Measurements from ENCODE around the gene MCM3AP.

MCM3AP gene

DNA sequence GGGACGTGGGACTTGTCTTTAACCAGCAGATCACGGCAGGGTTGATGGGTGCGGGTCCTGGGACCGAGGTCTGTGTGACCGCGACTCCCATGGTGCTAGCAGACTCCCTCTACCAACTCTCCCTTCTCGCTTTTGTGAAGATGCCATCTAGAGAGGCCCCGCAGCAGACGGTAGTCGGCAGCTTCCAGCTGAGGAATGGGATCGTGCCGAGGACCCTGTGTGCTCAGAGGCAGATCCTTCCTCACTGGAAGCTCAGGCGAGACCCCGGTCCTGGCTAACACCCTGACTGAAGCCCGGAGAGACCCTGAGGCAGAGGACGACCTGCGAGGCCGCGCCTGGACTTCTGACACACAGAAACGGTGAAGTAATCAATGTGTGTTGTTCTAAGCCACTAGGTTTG lies 88.7 kb downstream of the MCM3AP start:
- TF ChIP-seq CTCF (IDR thresholded peaks at IDR 0.05; ENCODE audit: low read depth, low read length, poor library complexity, severe bottlenecking) (no peak), EZH2phosphoT487 (IDR thresholded peaks at IDR 0.05; ENCODE audit: borderline replicate concordance, low read length) (no peak)
- no peaks in the 10 kb centered on the region for H3K27me3 ChIP-seq (ENCODE audit: control insufficient read depth, low read length)
- no peaks in the 10 kb centered on the region for H3K79me2 ChIP-seq (ENCODE audit: control insufficient read depth, low read length)
- H3K27ac ChIP-seq (ENCODE audit: low read depth, low read length) = no peak overlapping the region
- H3K9me2 ChIP-seq (replicated peaks; ENCODE audit: control insufficient read depth, low read length) = no peaks in the 10 kb centered on the region
- no peak overlapping the region for H3K4me3 ChIP-seq (ENCODE audit: low read length)
- H3K36me3 ChIP-seq (ENCODE audit: control insufficient read depth, low read length) = peaks cover 86% of the 10 kb centered on the region
- H3K4me2 ChIP-seq (ENCODE audit: low read length) = no peak overlapping the region
- no peaks in the 10 kb centered on the region for H3K4me1 ChIP-seq (ENCODE audit: control insufficient read depth, low read length)
- H4K20me1 ChIP-seq (ENCODE audit: control insufficient read depth, insufficient read depth, low read depth, low read length) = no peaks in the 10 kb centered on the region
- no peaks in the 10 kb centered on the region for H3K9me3 ChIP-seq (ENCODE audit: control insufficient read depth, insufficient read depth, low read length)
- no peaks in the 10 kb centered on the region for H3F3A ChIP-seq (ENCODE audit: control insufficient read depth, insufficient read depth)

DNA sequence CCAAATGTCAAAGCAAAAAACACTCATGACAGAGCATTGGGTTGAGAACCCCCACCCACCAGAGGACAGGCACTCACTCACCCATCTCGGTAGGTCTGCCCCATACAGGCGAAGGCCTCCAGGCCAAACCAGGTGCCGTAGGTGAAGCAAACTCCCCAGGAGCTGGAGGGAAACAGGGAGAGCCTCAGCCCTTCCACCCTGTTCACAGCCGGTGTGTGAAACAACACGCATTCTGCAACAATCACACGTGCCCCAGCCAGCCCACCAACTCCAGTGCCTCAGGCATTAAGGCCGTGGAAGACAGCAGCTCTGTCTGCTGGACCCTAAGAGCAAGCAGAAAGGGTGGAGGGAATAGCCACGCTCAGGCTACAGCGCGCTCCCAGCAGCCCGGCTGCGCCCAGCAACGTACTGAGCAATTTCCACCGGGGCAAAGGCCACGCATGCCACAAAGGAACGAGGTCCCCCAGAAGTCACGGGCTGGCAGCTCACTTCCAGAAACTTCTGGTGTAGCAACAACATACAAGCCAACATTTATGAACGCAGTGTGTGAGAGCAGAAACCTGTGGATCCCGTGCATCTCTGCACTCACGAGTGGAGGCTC lies 89.7 kb downstream of the MCM3AP start:
- no peaks in the 10 kb centered on the region for H3K9me3 ChIP-seq (ENCODE audit: control insufficient read depth, insufficient read depth, low read length)
- H3K36me3 ChIP-seq (ENCODE audit: control insufficient read depth, low read length) = peaks cover 94% of the 10 kb centered on the region
- H3K79me2 ChIP-seq (ENCODE audit: control insufficient read depth, low read length) = no peaks in the 10 kb centered on the region
- H4K20me1 ChIP-seq (ENCODE audit: control insufficient read depth, insufficient read depth, low read depth, low read length) = no peaks in the 10 kb centered on the region
- no peak overlapping the region for H3K4me3 ChIP-seq (ENCODE audit: low read length)
- no peak overlapping the region for H3K4me2 ChIP-seq (ENCODE audit: low read length)
- no peaks in the 10 kb centered on the region for H3K27me3 ChIP-seq (ENCODE audit: control insufficient read depth, low read length)
- H3K27ac ChIP-seq (ENCODE audit: low read depth, low read length) = no peak overlapping the region
- no peak for TF ChIP-seq EZH2phosphoT487 (IDR thresholded peaks at IDR 0.05; ENCODE audit: borderline replicate concordance, low read length)
- no peak for TF ChIP-seq CTCF (IDR thresholded peaks at IDR 0.05; ENCODE audit: low read depth, low read length, poor library complexity, severe bottlenecking)
- H3K9me2 ChIP-seq (replicated peaks; ENCODE audit: control insufficient read depth, low read length) = no peaks in the 10 kb centered on the region
- no peaks in the 10 kb centered on the region for H3K4me1 ChIP-seq (ENCODE audit: control insufficient read depth, low read length)
- H3F3A ChIP-seq (ENCODE audit: control insufficient read depth, insufficient read depth) = no peaks in the 10 kb centered on the region

DNA sequence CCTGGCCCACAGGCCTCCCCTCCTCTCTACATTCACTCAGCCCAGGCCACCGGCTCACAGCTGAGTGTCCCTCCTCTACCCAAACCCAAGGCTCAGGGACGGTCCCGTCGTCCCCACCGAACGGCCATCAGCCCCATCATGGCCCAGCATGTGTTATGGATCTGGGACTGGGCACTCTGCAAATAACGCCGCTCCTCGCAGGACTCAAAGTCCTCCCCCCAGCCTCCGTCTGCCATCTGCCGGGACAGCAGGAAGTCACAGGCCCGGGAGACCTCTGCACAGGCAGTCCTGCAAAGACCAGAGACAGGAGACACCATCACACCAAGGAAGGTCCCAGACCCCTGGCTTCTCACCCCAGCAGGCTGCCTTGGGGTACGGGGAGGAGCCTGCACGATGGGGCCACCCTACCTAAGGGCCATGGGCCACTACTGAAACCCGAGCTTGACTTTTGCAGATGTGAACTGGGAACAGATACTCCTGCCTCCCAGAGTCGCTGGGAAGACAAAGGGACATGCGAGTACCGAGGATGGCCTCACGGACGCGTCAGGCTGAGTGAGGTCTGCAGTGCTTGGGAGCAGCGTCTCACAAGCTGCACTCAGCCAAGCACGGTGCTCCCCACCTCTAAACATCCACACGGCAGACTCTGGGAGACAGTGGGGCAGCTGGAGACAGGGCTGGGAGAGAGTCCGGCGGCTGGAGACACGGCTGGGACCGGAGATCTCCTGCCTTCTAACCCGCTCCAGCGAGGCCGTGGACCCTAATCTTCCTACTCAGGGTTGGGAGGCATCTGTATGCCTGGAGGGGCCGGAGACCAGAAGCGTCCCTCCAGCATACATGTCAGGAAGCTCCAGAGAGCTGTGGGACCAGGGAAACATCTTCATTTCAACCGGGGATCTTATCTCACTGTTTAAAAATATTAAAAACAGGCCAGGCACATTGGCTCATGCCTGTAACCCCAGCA lies 90.8 kb downstream of the MCM3AP start:
- Histone ChIP-seq H3K4me1 (ENCODE audit: control insufficient read depth, low read length) (no peaks in the 10 kb centered on the region), H3K9me2 (replicated peaks; ENCODE audit: control insufficient read depth, low read length) (no peaks in the 10 kb centered on the region), H3K36me3 (ENCODE audit: control insufficient read depth, low read length) (peaks cover 91% of the 10 kb centered on the region), H4K20me1 (ENCODE audit: control insufficient read depth, insufficient read depth, low read depth, low read length) (no peaks in the 10 kb centered on the region), H3K9me3 (ENCODE audit: control insufficient read depth, insufficient read depth, low read length) (no peaks in the 10 kb centered on the region), H3K4me2 (ENCODE audit: low read length) (no peak overlapping the region), H3K27ac (ENCODE audit: low read depth, low read length) (no peak overlapping the region), H3K4me3 (ENCODE audit: low read length) (no peak overlapping the region), H3K79me2 (ENCODE audit: control insufficient read depth, low read length) (no peaks in the 10 kb centered on the region), H3F3A (ENCODE audit: control insufficient read depth, insufficient read depth) (no peaks in the 10 kb centered on the region), H3K27me3 (ENCODE audit: control insufficient read depth, low read length) (no peaks in the 10 kb centered on the region)
- TF ChIP-seq EZH2phosphoT487 (IDR thresholded peaks at IDR 0.05; ENCODE audit: borderline replicate concordance, low read length) (no peak), CTCF (IDR thresholded peaks at IDR 0.05; ENCODE audit: low read depth, low read length, poor library complexity, severe bottlenecking) (no peak)

Measured in DOHH2 (cell line).